Measurements from ENCODE around the gene KRT39. TPM values are rescaled to one million over a fixed set of nuclear protein-coding genes. Genes with fewer than 3 reads are reported as not detected.

Gene KRT39
- total RNA-seq, 1 experiment from 2014 or later: not detected

- Mint-ChIP-seq H3K36me3 (no peaks in the 10 kb centered on the region), H3K9me3 (no peaks in the 10 kb centered on the region), H3K4me1 (peaks cover 20% of the 10 kb centered on the region), H3K27ac (no peak overlapping the region), H3K4me3 (no peak overlapping the region), H3K27me3 (ENCODE audit: low read depth) (no peaks in the 10 kb centered on the region)
- no peak for DNase-seq (ENCODE audit: low spot score)
- CTCF ChIA-PET: interaction anchor here (0.7 to 1.2 kb wide), 2 partner anchors 11 to 370 kb away, joined by 3 read pairs; no protein-coding TSS in a partner anchor
- no peak for TF ChIP-seq USF2 (CRISPR knock-in tag; IDR thresholded peaks at IDR 0.05)
- no peak for TF ChIP-seq ZSCAN18 (CRISPR knock-in tag; IDR thresholded peaks at IDR 0.05)
- no peak for TF ChIP-seq NR3C1 (CRISPR knock-in tag; conservative IDR thresholded peaks at IDR 0.05; ENCODE audit: low read depth)
- POLR2A ChIA-PET: no interaction called here
- no peak for ATAC-seq
These were observed 14.1 kb downstream of the KRT39 start for GRCh38 chr17:40952661-40953060.

GRCh38 chr17:40952154-40952553 lies 14.6 kb downstream of the KRT39 start:
- Mint-ChIP-seq H3K36me3 (no peaks in the 10 kb centered on the region), H3K27ac (no peak overlapping the region), H3K9me3 (no peaks in the 10 kb centered on the region), H3K4me1 (peaks cover 15% of the 10 kb centered on the region), H3K4me3 (no peak overlapping the region), H3K27me3 (ENCODE audit: low read depth) (no peaks in the 10 kb centered on the region)
- TF ChIP-seq FOXJ3 (CRISPR knock-in tag; IDR thresholded peaks at IDR 0.05; ENCODE audit: borderline replicate concordance) (no peak), OVOL2 (CRISPR knock-in tag; IDR thresholded peaks at IDR 0.05; ENCODE audit: borderline replicate concordance) (no peak), E2F1 (CRISPR knock-in tag; IDR thresholded peaks at IDR 0.05) (no peak), CDX4 (CRISPR knock-in tag; IDR thresholded peaks at IDR 0.05; ENCODE audit: borderline replicate concordance) (no peak), TEAD1 (CRISPR knock-in tag; IDR thresholded peaks at IDR 0.05) (no peak), SP1 (CRISPR knock-in tag; conservative IDR thresholded peaks at IDR 0.05) (no peak), ZNF396 (CRISPR knock-in tag; IDR thresholded peaks at IDR 0.05; ENCODE audit: borderline replicate concordance) (no peak), JAZF1 (CRISPR knock-in tag; IDR thresholded peaks at IDR 0.05) (no peak), FOXP1 (CRISPR knock-in tag; IDR thresholded peaks at IDR 0.05; ENCODE audit: borderline replicate concordance) (no peak), RELA (CRISPR knock-in tag; IDR thresholded peaks at IDR 0.05; ENCODE audit: borderline replicate concordance) (no peak), IRF1 (CRISPR knock-in tag; IDR thresholded peaks at IDR 0.05) (no peak), ZNF219 (CRISPR knock-in tag; IDR thresholded peaks at IDR 0.05; ENCODE audit: borderline replicate concordance) (no peak), ZNF317 (CRISPR knock-in tag; IDR thresholded peaks at IDR 0.05; ENCODE audit: borderline replicate concordance, low read depth) (no peak), ZNF416 (CRISPR knock-in tag; IDR thresholded peaks at IDR 0.05) (no peak), PRRX2 (CRISPR knock-in tag; IDR thresholded peaks at IDR 0.05) (no peak), FOXP4 (CRISPR knock-in tag; IDR thresholded peaks at IDR 0.05) (no peak)
- ChIA-PET POLR2A (no interaction called here), CTCF (interaction anchor here (0.7 to 1.2 kb wide), 2 partner anchors 11 to 370 kb away, joined by 3 read pairs; no protein-coding TSS in a partner anchor)
- DNase-seq (ENCODE audit: low spot score) (no peak), ATAC-seq (no peak)
